IPS-11a (cell line): ENCODE measurements around the gene STPG1.

Experiments
- H3K4me3 ChIP-seq: one replicate; pipeline ENCODE4 v1.5.1; 2013; ENCODE audit warnings: low read depth, low read length, control low read depth

STPG1 gene

DNA sequence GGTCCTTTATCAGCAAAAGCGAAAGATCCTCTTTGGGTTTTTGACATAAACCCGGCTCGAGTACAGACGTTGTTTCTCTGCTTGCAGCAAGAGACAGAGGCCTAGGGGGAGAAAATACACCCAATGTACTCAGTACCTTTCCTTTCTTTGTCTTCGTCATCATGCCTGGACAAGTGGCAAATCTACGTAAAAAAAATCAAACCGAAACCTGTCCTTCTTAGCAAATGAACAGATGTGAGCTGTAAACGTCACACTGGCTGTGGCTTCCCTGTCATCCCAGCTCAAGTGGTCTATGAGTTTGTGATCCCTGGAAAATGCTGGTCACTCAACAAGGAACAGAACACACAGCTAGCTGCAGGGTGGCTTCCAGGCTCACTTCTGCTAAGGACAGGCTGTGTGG lies 39.9 kb downstream of the STPG1 start:
- no peak overlapping the region for H3K4me3 ChIP-seq

DNA sequence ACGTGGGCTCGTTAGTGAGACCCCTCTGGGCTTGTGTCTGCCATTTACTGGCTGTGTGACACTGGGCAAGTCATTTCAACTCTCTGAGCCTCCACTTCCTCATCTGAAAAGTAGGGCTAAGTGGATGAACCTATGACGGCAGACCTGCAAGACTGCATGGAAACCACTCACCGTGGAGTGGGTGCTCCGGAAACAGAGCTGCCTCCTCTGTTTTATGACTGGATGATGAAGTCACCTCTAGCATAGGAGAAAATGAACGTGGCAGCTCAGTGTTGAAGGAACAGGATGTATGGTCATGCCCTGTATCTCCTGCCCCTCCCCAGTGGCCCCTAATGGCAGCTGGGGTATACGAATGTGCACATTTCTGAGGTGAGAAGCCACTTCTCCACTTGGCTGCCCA lies 40.5 kb downstream of the STPG1 start:
- no peak overlapping the region for H3K4me3 ChIP-seq

DNA sequence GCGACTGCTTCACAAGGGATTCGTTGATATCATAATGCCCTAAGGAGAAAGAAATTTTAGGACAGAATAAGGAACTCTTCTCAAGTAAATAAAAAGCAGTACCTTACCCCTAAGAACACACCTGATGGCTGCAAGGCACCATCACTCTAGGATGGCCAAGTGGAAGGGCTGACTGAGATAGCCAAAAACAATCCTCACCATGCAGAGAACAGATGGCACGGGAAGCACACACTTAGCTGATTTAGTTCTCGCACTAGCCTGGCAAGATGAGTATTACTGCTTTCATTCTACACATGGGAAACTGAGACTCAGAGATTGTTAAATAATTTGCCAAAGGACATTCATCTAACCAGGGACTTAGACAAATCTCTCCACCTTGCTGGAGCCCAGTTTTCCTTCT lies 43.8 kb downstream of the STPG1 start:
- no peak overlapping the region for H3K4me3 ChIP-seq

DNA sequence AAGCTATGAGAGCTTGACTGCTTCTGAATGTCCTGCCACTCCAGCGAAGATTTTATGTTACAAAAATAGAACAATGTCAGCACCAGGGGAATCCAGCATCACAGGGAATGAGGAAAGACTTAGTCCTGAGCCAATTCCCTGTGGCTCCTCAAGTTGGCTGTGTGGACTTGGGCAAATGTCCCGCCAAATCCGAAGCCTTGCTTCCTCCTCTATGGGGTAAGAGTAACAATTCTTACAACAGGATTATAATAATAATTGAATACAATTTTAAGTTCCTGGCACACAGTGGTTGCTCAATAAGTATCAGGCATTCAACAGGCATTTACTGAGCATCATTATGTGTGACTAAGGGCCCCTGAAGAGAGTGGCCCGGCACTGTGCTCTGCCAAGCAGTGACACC lies 44.4 kb downstream of the STPG1 start:
- H3K4me3 ChIP-seq: no peak overlapping the region

DNA sequence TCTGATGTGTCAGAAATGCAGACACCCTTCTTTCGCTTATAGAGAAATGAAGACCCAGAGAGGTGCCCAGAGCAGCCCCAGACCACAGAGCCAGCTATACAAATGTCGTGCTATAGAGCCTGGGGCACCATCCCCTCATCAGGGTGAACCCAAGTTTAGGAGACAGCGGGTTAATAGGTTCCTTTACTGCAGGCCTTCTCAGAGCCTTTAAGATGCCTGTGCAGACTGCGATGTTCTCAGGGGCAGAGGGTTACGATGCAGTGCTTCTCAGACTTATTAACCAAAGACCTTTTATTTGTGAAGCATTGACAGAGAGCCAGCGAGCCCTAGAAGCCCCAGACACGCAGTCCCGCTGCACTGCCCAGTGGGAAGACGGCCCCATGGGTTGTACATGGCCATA lies 46.9 kb downstream of the STPG1 start:
- H3K4me3 ChIP-seq: no peak overlapping the region

DNA sequence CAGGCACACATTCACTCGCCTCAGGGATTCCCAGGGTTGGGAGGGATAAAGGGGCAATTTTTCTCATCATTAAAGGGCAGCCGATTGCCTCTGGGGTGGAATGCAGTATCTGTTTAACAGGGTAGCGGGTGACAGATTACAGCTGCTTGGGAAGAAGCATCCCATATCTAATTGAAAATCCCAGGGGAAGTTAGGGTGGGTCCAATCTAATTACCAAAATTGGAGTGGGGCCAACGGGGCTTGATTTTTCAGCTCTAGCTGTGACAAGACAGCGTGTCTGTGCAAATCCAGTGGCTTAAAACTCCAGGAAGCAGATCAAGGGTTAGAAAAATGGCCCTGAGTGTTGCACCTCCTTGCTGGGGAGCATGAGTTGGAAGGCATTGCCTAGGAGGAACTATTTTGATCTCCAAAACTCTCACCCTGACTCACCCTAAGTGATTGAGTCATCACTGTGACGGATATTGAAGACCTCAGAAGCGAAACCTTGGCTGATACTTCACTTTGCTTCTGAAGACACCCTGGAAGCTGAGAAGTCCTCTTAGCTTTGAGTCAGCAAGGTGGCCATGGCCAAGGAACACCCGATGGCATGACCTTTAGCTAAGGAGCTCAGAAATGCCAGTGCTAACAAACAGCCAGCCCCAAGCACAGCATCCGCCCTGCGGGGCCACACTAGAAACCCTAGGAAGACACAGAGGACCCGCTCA lies 48.5 kb downstream of the STPG1 start:
- no peak overlapping the region for H3K4me3 ChIP-seq

DNA sequence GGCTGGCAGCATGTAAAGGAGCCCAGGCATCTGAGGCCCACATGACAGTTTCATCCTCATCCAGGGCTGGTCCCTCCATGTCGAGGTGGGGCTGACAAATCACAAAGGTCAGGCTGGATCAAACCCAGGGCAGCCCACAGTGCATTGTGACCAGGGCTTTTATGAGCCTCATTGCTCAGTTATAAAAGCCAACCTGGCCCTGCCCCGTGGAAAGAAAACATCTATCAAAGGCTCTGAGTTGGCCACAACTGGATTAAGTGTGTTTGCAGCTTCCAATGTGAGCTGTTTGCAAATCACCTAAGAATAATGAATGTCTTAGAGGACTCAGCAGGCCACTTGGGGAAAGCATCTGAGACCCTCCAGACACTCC lies 49.0 kb downstream of the STPG1 start:
- H3K4me3 ChIP-seq: no peak overlapping the region

DNA sequence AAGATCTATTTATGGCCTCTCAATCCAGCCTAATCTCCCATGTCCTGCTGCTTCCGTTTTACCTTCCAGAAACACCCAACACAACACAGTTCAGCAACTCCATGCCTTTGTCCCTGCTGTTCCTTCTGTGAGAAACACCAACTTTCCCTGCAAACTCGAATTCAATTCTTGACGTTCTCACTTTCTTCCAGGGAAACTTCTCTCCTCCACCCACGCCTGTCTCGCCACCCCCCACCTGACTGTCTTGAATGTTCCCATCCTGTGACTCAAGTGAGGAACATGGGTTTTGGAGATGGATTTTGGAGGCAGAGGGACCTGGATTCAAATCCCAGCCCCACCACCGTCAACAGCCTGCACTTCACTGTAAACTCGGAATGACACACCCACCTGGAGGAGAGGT lies 49.6 kb downstream of the STPG1 start:
- no peak overlapping the region for H3K4me3 ChIP-seq

DNA sequence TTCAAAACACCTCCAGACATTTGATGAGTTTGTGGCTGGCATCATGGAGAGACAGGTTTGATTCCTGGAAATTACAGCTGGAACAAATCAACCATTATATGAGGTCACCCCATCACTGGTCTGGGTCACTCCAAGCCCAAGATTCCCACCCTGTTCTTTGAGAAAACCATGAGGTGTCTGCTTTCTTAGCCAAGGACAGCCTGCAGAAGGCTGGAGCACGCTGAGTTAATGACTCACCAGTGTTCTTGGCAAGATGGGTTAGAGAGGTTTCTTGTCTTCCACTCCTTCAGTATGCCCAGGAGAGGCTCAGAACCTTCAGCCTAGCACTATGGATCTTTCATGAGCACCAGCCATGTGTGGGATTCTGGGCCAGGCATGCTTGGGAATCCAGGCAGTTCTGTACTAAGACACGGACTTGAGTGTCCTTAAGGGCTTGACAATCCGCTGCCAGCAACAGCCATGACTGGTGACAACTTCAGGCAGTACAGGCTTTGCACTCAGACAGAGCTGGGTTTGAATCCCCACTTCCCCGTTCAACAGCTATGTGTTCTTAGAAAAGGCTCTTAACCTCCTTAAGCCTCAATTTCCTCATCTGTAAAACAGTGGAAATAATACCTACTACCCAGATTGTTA lies 50.5 kb downstream of the STPG1 start:
- H3K4me3 ChIP-seq: no peak overlapping the region

DNA sequence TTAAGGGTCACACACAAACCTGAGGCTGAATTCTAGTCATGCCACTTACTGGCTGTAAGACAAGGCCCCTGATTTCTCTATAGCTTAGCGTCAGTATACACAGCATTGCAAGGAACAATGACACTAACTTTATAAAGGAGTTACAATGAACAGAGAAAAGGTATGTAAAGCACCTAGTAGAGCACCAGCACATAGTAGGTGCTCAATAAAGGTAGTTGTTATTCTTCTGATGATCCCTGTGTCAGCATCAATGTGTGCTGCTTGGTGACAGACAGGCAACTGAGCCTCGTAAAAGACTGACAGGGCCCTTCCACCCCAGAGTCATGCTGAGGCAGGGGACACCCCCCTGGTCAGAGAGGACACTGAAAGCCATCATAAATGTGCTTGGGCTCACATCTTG lies 51.2 kb downstream of the STPG1 start:
- no peak overlapping the region for H3K4me3 ChIP-seq

DNA sequence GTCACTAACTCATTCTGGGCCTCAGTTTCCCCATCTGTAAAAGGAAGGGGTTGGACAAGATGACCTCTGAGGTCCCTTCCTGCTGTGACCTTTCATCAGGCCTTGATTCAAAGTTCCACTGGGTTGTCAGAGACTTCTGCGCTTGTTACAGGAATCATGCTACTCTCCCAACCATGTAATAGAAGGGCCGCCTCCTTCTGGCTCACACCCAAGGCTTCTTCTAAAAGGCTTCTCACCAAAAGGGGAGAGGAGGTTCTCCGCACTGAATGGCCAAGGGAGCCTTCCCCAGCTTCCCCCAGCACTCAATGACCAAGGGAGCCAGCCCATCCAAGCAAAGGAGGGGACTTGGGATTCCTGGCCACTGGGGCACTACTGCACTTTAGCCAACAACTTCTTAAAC lies 51.8 kb downstream of the STPG1 start:
- H3K4me3 ChIP-seq: no peak overlapping the region

DNA sequence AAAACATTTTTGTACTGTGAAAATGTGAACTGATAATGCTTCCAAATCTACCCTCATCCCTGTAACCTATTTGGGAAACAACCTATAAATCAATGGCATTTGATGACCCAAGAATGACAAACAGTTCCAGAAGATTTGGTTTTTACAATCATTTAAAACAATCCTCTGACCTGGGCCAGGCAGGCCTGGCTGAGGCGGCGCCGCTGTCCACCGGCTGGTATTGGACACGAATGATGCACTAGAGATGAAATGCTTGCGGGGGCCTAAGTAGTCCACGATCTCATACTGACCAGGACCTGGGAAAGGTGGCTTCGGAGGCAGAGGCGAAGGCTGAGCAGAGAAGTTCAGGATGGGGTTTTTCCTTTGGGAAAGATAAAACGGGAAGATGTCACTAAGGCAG lies 52.9 kb downstream of the STPG1 start:
- H3K4me3 ChIP-seq: no peak overlapping the region

DNA sequence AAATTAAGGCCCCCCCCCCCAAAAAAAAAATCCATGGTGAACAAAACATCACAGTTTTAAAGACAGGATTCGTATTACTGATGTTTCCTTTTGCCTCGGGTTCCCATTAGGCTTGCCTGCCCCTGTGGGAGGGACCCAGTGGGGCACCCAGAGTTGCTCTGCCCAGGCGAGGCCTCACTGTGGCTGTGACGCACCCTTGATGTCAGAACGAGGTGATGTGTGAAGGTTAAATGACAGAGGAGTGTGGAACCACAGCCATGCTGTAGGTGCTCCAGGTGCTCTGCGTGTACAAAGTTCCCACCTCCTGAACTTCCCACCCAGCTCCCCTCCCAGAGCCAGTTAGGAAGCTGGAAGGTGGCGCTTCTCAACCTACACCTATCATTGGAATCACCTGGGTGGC lies 56.5 kb downstream of the STPG1 start:
- no peak overlapping the region for H3K4me3 ChIP-seq

DNA sequence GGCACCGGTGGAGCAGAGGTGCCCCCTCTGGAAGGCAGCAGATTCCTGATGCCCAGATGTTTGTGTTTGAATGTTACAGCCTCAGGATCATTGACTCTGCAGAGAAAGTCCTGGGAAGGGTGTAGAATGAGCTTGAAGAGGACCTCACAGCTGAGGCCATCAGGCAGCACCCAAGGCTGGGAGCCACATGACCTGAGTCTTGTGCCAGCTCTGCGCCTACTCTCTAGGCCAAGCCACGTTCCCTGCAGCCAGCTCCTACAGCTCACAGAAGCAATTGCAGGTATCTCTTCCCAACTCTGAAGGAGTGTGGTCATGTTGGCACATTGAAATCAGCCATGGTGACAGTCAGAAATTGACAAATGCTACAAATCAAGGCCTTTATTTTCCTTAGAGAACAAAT lies 58.1 kb downstream of the STPG1 start:
- H3K4me3 ChIP-seq: no peak overlapping the region

DNA sequence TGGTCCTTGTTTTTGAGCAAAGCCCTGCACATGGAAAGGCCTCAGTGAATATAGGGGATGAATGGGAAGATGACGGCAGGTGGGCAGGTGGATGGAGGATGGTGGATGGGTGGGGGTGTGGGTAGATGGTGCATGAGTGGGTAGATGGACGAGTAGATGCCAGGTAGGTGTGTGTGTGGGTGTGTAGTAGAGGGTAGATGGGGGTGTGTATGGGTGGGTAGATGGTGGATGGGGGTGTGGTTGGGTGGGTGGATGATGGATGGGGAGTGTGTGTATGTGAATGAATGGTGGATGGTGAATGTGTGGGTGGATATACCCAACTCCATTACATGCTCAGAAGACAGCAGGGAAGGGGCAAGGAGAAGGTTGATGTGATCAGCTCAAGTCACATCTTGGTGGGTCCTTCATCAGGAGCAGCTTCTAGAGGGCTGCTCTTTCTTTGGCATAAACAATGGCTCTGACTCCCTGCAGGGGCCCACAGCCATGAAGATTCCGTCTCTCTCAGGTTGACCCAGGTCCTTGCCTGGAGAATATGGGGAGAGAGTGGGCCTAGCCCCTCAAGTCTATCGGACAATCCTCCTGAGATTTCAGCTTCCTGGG lies 60.2 kb downstream of the STPG1 start:
- H3K4me3 ChIP-seq: no peak overlapping the region

DNA sequence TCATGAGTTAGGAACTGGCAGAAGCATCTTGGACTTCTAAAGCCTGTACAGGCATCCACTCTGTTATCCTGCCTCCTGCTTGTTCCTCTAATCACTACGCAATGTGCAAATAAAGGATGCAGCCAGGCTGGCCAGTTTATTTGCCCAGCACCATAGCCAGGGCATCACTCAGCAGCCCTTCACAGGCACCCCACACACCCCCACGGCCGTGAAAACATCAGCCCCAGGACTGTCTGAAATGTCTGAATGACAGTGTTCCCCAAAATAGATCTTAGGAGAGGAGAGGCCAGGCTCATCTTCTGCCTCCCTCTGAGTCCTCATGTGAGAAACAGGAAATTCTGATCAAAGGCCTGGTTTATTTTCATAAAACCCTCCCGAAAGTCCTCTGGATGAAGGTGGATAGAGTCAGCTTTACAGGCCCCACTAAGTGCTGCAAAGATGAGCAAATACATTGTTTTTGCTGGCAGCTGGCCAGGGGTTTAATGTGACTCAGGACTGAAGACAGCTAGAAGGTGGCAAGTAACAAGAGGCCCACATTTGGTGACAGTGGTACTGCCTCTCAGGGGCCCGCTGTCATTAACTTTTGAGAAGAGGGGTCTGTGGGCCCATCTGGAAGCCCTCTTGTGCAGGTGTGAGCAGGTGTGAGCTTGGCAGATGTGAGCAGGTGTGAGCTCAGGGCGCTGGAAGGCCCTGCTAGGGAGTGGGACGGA lies 61.5 kb downstream of the STPG1 start:
- H3K4me3 ChIP-seq: no peak overlapping the region

DNA sequence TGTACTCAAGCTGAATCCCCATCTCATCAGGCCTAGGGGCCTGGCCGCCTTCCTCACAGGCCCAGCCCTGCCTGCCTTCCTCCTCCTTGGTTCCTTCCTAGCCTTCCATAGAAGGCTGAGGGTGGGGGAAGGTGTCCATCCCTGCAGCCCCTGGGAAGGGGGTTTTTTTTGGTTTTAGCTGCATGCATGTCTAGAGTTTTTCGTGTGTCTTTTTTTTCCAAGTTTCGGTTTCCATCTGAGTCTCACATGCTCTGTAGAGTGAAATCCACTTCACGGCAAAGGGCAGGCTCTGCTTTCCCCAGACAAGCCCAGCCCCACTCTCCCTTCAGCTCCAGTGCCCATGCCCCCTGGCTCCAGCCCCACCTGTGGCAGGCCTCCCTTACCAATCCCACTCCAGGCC lies 62.3 kb downstream of the STPG1 start:
- H3K4me3 ChIP-seq: no peak overlapping the region

DNA sequence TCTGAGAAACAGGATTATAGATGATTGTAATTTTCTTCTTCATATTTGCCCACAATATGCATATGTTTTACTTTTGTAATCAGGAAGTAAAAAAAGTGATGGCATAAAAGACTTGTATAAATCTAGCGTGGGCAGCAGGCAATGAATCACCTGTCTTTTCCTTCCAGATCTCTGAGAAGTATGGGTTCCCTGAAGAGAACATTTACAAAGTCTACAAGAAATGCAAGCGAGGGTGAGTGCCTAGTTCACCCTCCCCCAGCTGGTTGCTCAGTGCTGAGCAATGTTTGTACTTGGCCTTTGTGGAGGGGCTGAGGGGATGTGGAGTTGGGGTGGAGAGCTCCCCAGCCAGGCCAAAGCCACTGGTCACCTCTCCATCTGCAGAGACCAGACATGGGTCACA lies 63.7 kb downstream of the STPG1 start:
- H3K4me3 ChIP-seq: no peak overlapping the region

DNA sequence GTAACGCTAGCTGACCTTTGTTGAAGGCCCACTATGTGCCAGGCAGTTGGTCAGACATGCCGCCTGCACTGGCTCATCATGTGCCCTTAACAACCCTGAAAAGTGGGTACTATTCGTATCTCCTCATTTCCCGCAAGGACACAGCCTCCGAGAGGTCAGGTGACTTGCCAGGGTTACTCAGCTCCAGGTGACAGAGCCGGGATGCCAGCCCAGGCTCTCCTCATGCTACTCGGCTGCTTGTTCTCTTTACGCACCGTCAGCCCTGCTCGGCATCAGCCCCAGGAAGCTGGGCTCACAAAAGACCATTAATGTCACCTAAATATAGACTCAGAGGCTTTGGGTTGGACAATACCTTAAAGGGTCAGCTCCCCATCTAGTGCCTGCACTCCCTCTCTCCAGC lies 65.4 kb downstream of the STPG1 start:
- H3K4me3 ChIP-seq: no peak overlapping the region

DNA sequence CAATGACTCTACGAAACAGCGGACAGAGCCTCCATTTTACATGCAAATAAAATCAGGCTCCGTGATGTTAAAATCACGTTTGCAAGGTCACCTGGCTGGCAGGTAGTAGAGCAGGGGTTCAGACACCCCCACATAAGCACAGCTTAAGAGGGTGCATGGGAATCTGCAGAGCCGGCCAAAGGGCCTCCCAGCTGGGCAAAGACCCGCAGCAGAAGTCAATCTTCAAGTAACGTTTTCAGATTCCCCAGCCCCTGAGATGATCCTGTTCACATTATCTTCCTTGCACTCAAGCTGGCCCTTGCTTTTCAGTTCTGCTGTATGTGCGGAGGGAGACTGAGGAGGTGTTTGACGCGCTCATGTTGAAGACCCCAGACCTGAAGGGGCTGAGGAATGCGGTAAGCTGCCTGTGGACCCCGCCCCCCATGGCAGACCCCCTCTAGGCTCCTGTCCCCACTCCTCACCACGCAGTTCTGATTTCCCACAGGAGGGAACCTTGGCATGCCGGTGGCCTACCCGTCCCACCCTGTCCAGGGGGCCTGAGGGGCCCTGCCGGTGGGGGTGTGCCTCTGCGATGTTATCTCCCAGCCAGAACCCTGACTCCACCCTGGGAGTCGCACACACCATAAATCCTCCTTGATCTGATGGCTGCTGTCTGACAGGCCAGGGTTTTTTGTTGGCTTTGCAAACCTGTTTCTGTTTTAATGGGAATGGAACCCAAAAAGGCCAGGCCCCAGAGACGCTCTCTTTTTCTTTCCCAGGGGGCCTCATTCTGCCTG lies 66.2 kb downstream of the STPG1 start:
- no peak overlapping the region for H3K4me3 ChIP-seq

DNA sequence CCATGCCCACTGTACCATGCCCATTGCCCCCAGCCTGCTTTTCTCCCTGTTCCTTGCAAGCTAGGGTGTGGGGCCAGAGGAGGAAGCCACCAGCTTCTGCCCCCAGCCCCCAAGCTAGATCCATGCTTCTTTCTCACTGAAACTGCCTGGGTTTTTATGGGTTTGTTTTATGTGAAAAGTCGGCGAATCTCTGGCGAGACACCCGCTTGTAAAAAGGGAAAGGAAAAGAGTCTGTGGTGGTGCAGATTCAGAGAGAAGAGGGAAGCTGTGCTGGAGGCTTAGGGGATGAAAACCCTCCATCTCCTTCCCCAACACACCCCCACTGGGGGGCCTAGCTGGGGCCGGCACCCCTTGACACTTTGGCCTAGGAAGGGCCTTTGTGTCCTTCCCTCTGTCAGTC lies 68.2 kb downstream of the STPG1 start:
- no peak overlapping the region for H3K4me3 ChIP-seq
